CD4-positive, alpha-beta T cell treated with Interleukin-2 at 100 ng/mL for 4 hours (primary cell): ENCODE results near the gene MEOX1.
"Not testable (repeated sequence)": the region's sequence is repeated elsewhere in the genome, so short reads cannot be mapped to it uniquely, and the experiment has no call there.

Experiments
- DNase-seq: peaks from one replicate; pipeline ENCODE4 v3.0.0-alpha.2; 2020; ENCODE audit warnings: low spot score

Gene MEOX1

DNA sequence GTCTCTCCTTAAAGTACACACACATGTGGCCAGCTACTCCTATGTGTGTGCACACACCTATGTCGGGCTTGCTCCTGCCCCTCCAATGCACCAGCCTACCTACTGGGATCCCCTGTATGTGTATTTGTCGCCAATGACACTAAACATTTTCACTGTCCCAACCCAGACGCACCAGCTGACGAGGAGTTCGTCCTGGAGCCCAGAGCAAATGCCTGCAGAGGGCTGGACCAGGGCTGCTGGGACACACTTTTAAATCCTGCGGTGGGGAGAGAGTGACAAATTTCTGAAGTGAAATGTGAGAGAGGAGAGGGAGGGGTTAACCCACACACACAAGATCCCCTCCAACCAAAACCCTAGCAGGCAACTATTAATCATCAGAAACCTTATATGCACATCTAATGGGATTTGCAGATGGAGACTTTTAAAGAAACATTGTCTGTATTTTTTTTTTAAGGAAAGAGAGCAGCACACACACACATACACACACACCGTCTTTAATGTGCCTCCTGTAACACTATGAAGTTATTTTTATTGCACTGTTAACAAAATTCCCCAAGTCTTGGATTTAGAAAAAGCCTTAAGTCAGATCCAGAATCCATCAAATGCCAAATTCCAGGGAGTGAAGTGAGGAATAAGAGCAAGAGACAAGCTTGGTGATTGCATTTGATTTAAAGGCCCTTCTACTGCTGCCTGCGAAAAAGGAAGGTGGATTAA lies at the start of gene MEOX1:
MEOX1 (minus strand) TSS at position 224 of the 714 bp plus-strand sequence. CDS start 388 bp downstream, outside the sequence.
- peak; percentile 23 for DNase-seq

DNA sequence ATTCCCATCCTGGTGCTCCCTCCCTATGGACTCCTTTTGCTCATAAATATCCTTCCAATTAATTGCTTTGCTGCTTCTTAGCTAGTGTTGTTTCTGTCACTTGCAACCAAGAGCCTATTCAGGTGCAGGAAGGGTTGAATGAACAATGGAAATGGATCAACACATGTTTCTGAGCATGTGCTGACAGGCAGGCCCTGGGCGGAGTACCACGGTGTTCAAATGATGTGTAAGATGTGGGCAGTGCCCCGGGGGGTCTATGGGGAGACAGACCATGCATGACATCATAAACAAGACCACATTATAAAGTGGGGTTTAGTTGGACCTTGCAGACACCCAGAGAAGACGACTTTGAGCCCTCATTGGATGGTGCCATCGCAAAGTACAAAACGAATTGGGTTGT lies 48.4 kb upstream of the MEOX1 start:
- DNase-seq = no peak

DNA sequence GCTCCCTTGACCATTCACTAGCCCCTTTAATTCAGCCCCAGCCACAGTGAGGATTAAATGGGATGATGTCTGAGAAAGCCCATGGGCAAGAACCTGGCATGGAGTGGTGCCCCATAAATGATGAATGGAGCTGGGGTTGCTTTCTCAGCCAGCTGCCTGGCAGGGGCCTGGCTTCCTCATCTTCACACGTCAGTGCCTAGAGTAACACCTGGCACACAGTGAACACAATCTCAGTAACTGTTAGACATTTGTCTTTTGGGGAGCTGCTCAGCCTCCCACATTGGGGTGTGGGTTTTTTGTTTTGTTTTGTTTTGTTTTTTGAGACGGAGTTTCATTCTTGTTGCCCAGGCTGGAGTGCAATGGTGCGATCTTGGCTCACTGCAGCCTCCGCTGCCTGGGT lies 47.5 kb upstream of the MEOX1 start:
- DNase-seq = no peak

DNA sequence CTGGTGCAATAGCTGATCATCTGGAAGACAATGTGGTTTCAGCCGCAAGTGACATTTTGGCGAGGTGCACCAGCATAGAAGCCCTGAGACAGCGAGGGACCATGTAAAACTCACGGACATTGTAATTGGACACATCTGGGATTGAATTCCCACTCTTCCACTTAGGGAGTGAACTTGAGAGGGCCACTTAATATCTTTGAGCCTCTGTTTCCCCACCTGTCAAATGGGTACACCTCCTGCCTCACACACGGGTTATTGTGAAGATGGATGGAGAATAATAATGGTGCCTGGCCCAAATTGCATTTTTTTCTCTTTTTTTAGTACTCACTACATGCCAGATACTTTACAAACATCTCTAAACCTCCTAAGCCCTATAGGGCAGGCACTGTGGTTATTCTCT lies 45.5 kb upstream of the MEOX1 start:
- no peak for DNase-seq

DNA sequence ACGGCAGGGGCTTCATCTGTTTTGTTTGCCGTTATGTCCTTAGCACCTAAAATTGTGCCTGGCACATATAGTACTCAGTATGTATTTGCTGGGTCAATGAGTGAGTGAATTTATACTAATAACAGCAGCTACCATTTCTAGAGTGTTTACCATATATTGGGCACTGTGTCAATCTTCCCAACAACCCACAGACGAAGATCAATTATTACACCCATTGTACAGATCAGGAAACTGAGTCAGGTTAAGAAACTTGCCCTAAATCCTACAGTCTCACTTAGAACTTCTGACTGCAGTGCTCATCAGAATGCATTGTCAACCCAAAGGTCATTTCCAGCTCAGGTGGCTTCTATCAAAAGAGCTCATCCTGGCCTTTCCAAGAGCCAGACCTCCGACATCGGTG lies 44.5 kb upstream of the MEOX1 start:
- DNase-seq = no peak

DNA sequence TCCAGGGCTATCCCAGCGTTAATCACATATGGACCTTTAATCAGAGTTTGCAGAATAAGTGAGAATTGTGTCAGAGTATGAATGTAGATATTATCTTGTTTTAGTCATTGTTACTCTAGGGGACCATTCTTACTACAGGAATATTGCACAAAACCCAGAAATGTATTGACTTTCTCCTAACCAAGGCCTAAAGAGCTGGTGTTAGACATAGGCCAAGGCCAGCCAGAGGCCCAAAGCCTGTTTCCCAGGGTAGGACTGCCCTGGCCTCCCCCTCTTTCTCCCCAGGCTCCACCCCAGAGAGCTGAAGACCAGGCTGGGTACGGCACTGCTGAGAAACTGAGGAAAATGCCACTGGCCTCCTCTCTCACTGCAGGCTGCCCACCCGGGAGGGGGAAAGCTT lies 41.9 kb upstream of the MEOX1 start:
- no peak for DNase-seq

- no peak for DNase-seq
Observed at GRCh38 chr17:43702637-43703036, 40.9 kb upstream of the MEOX1 start.

- DNase-seq = peak; percentile 31
Observed at GRCh38 chr17:43701318-43701743, 39.6 kb upstream of the MEOX1 start.

DNA sequence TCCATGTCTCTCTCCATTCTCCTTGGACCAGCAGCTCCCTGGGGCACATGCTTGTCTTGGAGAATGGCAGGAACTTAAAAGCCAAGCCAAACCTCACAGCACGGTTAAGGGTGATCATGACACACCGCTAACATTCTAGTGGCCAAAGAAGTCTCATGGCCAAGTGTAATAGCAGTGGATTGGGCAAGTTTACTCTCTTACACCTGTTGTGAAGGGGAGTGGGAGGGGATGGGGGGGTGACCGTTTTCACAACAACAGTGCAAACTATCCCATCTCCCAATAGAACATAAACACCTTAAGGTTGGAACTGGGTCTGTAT lies 37.7 kb upstream of the MEOX1 start:
- DNase-seq = no peak

DNA sequence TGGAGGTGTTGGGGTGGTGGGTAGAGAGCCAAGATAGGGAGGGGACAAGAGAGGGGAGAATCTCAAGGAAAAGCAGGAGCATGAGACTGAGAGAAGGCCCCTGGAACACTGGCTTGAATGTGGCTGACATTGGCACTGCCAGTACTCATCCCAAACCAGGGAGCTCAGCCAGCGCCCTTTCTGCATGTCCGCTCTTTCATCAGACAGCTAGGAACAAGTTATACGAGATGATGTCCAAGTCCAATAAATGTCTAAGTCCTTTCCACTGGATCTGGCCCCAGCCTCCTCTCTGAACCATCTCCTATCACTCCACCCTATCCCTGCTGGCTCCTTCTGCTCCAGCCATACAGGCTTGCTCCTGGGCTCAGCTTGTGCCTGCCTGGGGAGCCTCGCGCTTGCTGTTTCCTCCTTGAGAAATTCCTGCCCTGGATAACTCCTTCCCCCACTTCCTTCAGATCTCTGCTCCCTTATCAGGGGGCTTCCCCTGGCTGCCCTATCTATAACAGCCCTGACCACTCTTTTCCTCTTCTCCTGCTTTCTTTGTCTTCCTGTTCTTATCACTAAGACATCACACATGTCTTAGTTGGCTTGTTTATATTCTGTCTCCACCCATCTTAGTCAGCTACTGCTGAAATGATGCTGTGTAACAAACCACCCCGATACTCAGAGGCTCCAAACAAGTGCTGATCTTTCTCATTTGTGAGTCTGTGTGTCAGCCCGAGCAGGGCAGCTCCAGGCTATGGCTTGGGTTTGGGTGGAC lies 37.1 kb upstream of the MEOX1 start:
- DNase-seq = no peak

GRCh38 chr17:43697937-43698336 lies 36.2 kb upstream of the MEOX1 start:
- DNase-seq = no peak

GRCh38 chr17:43696891-43697290 lies 35.2 kb upstream of the MEOX1 start:
- no peak for DNase-seq

- DNase-seq = no peak
Observed at GRCh38 chr17:43695970-43696865, 34.5 kb upstream of the MEOX1 start.

- peak; percentile 82 for DNase-seq
Observed at GRCh38 chr17:43694081-43694870, 32.6 kb upstream of the MEOX1 start.

DNA sequence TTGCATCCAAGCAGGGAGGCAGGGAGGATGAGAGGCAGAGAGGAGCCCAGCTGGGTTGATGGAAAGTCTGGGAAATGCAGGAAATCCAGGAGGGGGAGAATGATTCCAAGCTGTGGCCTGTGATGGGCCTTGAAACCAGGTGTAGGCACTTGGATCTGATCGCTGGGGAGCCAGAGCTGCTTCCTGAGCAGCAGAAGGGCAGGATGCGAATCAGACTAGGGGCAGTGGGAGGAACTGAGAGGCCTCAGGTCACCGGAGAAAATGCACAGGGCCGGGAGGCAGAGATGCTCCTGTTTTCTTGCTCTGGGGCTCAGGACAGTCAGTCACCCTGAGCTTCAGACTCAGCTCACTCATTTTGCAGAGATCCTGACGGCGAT lies 29.6 kb upstream of the MEOX1 start:
- no peak for DNase-seq

- DNase-seq = no peak
Observed at GRCh38 chr17:43690624-43691316, 29.0 kb upstream of the MEOX1 start.

GRCh38 chr17:43689814-43690213 lies 28.1 kb upstream of the MEOX1 start:
- DNase-seq = no peak

- DNase-seq = no peak
Observed at GRCh38 chr17:43689131-43689530, 27.4 kb upstream of the MEOX1 start.

GRCh38 chr17:43686957-43687356 lies 25.2 kb upstream of the MEOX1 start:
- DNase-seq = not testable (repeated sequence)

GRCh38 chr17:43683928-43684653 lies 22.4 kb upstream of the MEOX1 start:
- DNase-seq = no peak

DNA sequence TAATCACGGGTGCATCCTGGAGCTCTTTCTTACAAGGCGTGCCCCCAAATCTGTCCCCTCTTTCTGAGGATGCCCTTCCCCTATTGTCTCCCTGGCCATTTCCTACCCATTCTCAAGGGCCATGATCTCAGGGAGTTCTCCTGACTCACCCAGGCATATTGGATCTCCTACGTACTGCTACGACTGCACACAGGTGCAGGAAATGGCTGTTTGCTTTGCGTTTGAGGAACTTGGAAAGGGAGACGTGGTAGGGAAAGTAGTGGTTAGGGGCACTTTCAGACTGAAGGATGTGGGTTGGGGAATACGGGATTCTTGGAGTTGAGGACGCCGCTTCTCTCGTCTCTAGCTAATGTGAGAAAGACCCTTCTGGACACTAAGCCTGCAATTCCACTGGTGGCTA lies 18.7 kb upstream of the MEOX1 start:
- no peak for DNase-seq
